ENCODE measurements around the gene KDM7A.

GRCh38 chr7:140035400-140036223, 141.2 kb downstream of the KDM7A start:
- no peak for TF ChIP-seq CTCF (IDR thresholded peaks at IDR 0.05)
- TF ChIP-seq POLR2A (IDR thresholded peaks at IDR 0.05) = no peak

All from tibial nerve (tissue), 3 donors.